GM10266 (cell line): ENCODE measurements around the gene MBTPS1.

Experiments
- DNase-seq: peaks from one replicate; pipeline ENCODE4 v3.0.0; 2012; ENCODE audit errors: extremely low spot score
- TF ChIP-seq, protein P1 (sequence below): IDR thresholded peaks from 2 replicates; pipeline ENCODE4 v1.5.1; 2012; ENCODE audit warnings: mild to moderate bottlenecking, low read depth; ENCODE audit not compliant: control insufficient read depth, insufficient read depth; ENCODE audit errors: missing control alignments

MBTPS1 gene

DNA sequence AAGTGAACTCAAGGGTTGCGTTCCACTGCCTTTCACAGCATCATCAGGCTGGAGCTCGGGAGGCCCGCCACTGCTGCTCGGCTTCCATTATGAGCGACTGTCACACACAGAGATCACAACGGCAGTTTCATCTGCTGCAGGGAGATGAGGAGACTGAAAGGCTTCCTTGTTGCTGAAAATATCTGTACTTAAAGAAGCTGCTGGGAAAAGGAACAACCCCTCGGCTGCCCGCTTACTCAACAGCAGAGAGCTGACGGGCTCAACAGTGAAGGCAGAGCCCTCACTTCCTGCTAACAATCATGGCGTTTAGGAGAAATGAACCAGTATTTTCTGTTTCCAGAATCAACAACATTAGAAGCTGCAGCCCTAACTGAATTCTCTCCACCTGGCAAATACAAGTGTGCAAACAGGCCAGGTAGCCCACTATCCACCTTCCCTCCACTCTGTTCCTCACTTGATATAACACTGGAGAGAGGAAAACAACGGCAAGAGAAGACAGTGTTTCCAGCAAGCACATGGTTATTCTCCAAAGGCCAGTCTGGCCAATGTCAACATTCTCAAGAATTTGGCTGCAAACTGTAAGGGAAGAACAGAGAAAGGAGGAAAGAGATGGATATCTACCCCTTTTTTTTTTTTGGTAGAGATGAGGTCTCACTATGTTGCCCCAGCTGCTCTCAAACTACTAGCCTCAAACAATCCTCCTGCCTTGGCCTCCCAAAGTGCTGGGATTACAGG, 33.7 kb downstream of the MBTPS1 start:
- TF ChIP-seq, protein P1, sequence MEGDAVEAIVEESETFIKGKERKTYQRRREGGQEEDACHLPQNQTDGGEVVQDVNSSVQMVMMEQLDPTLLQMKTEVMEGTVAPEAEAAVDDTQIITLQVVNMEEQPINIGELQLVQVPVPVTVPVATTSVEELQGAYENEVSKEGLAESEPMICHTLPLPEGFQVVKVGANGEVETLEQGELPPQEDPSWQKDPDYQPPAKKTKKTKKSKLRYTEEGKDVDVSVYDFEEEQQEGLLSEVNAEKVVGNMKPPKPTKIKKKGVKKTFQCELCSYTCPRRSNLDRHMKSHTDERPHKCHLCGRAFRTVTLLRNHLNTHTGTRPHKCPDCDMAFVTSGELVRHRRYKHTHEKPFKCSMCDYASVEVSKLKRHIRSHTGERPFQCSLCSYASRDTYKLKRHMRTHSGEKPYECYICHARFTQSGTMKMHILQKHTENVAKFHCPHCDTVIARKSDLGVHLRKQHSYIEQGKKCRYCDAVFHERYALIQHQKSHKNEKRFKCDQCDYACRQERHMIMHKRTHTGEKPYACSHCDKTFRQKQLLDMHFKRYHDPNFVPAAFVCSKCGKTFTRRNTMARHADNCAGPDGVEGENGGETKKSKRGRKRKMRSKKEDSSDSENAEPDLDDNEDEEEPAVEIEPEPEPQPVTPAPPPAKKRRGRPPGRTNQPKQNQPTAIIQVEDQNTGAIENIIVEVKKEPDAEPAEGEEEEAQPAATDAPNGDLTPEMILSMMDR, result no peak

GRCh38 chr16:84082110-84082509, 34.6 kb downstream of the MBTPS1 start:
- TF ChIP-seq, protein P1, result no peak

More for the DNA sequence above, 33.7 kb downstream of the MBTPS1 start:
- no peak for DNase-seq

DNA sequence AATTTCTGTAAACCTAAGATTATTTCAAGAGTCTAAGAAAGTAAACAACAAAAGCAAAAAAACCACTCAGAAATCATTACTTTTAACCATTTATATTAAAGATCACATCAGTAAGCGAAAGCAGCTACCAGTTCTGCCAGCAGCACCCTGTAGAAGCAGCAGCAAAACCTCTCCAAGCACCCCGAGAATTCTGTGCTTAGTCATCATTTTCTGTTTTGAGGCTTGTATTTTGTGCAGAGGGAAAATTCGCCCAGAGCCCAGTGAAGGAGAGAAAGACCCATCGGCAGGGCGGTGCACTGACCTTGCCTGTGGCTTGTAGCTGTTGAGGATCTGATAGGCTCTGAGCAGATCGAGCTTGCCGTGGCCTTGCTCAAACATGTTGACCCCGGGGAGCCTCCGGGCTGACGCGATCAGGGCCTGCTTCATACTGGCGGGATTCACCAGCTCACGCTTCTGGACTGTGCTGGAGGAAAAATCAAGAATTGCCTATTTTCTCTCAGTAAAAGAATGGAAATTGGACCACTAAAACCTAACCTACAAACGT, 35.2 kb downstream of the MBTPS1 start:
- TF ChIP-seq, protein P1, result no peak
- DNase-seq, result no peak

More at GRCh38 chr16:84082110-84082509, 34.6 kb downstream of the MBTPS1 start:
- DNase-seq, result no peak

DNA sequence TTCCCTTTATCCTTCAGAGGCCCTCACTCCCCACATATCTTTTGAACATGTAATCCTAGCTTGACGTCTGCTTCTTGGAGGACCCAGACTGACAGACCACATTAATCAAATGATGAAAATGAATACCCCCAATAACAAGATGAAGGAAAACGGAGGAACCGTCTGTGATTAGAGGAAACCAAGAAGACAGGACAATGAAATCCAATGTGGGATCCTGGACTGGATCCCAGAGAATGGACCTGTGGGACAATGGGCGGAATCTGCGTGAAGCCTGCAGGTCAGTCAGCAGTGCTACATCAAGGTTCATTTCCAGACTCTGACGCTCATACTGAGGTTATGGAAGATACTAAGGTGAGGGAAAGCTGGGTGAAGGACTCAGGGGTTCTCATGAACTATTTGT, 35.9 kb downstream of the MBTPS1 start:
- TF ChIP-seq, protein P1, result no peak
- DNase-seq, result no peak

DNA sequence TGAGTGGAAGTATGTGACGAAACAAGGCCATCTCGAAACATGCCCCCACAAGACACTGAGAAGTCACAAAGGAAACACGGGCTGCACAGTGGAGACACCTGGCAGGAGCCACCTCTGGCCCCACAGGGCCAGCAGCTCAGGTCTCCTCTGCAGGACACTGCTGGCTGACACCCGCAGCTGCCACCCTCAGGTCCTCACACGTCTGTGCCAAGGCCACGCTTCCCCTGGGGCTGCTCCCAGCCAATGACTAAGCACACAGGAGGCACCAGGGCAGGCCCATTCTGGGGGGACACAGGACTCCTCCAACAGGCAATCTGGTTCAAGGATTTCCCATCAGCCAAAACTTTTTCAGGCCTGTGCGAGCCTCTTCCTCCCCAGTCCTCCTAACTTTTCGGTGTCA, 36.4 kb downstream of the MBTPS1 start:
- DNase-seq, result no peak
- TF ChIP-seq, protein P1, result no peak

GRCh38 chr16:84079664-84080063, 37.1 kb downstream of the MBTPS1 start:
- TF ChIP-seq, protein P1, result no peak
- no peak for DNase-seq

- DNase-seq, result no peak
- TF ChIP-seq, protein P1, result no peak
Observed at GRCh38 chr16:84075376-84075775, 41.4 kb downstream of the MBTPS1 start.
